Panc1 (cell line): ENCODE results near the gene RNF144A.

Experiments used
- CTCF ChIP-seq: fragments of 450-650 bp; IDR thresholded peaks from 2 replicates; pipeline ENCODE4 v1.5.1; 2017; ENCODE audit warnings: mild to moderate bottlenecking
- POLR2AphosphoS5 ChIP-seq: IDR thresholded peaks from 2 replicates; pipeline ENCODE4 v1.6.1; 2012; ENCODE audit warnings: mild to moderate bottlenecking, low read depth, low read length, moderate library complexity
- SIN3A ChIP-seq: IDR thresholded peaks from 2 replicates; pipeline ENCODE4 v1.6.1; 2012; ENCODE audit warnings: low read depth, mild to moderate bottlenecking, low read length, moderate library complexity, borderline replicate concordance; ENCODE audit not compliant: insufficient read depth
- TCF7L2 ChIP-seq: IDR thresholded peaks from 2 replicates; pipeline ENCODE4 v1.6.1; 2011; ENCODE audit warnings: mild to moderate bottlenecking, low read depth, low read length, inconsistent platforms

- no peak for TF ChIP-seq SIN3A
- no peak for TF ChIP-seq POLR2AphosphoS5
- no peak for TF ChIP-seq CTCF
- no peak for TF ChIP-seq TCF7L2
Measured at GRCh38 chr2:7012141-7012764, 95.0 kb downstream of the RNF144A start.
